HG03064 (cell line): Measurements from ENCODE around the gene TRPT1.

Source experiments
- ATAC-seq: cut with Tn5 transposase; IDR thresholded peaks from one replicate; pipeline ENCODE4 v1.9.1; 2021; ENCODE audit warnings: low read depth; ENCODE audit not compliant: unreplicated experiment

The TRPT1 gene

DNA sequence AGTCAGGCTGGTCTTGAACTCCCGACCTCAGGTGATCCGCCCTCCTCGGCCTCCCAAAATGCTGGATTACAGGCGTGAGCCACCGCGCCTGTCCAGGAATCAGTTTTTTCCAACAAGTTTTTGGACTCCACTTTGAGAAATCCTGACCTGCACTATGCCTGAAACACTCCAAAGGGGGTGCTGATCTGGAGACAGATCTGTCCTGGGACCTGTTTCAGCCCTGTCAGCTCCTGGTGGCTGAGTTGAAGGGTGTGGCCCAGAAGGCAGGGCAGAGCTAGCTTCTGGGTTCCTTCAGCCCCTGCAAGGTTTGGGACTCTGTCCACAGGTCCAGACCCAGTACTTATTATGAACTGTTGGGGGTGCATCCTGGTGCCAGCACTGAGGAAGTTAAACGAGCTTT is 5.6 kb upstream of the TRPT1 start:
- no peak for ATAC-seq

GRCh38 chr11:64230985-64231365 is 5.0 kb upstream of the TRPT1 start:
- ATAC-seq = no peak

DNA sequence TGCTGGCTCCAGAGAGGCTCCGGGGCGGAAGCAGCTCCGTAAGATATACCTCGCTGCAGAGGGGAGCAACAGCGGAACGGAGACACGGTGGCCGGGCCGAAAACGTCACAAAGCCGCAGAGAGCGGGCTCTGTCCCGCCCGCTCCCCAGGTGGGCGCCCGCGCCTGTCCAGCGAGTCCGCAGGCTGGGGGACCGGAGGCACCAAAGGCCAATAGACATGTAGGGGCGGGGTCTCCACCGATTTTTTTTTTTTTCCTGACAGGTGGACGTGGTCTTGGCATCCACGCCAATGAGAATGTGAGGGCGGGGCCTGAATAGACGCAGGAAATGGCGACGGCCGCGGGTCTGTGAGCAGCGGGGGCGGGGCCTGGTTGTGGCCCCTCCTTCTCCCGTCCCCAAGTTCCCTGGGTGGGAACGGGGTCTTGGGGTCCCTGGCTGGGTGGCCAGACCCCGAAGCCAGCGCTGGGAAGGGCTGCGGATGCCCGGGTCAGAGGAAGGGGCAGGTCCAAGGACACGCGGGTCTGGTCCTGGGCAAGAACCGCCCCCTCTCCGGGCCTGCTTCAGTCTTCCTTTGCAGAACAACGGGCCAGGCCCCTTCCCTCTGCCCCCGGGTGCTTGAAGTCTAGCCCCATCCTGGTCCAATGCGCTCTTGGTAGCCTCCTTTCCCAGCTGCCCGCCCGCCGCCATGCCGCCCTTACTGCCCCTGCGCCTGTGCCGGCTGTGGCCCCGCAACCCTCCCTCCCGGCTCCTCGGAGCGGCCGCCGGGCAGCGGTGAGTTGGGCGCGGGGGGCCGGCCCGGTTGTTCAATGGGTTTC is 4.4 kb upstream of the TRPT1 start, which contains the start of gene DNAJC4:
Gene DNAJC4 (plus strand): TSS at position 378 of the 814 bp plus-strand sequence. CDS start 307 bp downstream, at position 685.
- ATAC-seq = no peak

DNA sequence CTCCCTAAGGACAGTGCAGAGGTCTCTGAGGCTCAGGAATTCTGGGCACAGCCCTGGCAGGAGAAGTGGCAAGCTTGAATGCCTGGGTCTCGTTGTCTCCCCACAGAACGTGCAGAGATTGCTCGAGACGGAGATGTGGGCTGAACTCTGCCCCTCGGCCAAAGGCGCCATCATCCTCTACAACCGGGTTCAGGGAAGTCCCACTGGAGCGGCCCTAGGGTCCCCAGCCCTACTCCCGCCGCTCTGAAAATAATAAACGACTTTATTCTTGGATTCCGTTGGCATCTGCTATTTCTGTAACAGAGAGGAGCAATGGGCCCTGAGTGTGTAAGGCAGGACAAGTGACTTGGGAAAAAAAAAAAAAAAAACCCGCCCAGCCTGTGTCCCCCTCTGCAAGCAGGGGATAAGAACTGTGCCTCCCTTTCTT is 3.8 kb upstream of the TRPT1 start:
- no peak for ATAC-seq

- ATAC-seq = no peak
Measured at GRCh38 chr11:64229090-64229743, 3.2 kb upstream of the TRPT1 start.

DNA sequence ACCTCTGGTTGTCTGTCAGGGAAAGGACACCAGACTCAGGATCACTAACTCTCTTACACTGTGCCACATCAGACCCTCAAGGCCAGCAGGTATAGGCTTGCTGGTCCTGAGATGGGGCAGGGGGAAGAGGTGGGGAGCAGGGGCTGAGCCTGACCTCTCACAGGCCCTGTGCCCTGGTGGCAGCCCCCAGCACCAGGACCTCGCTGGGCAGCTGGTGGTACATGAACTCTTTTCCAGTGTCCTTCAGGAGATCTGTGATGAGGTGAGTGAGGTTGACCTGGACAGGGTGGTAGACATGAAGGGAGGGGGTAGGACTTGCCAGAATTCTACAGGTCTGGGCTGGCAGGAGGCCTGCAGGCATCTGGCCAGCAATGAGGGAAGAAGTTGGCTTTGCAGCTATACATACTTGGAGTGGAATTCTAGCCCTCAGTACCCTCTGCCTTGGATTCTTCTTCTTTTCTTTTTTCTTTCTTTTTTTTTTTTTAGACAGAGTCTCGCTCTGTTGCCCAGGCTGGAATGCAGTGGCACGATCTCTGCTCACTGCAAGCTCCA is 1.5 kb upstream of the TRPT1 start:
- ATAC-seq = no peak

DNA sequence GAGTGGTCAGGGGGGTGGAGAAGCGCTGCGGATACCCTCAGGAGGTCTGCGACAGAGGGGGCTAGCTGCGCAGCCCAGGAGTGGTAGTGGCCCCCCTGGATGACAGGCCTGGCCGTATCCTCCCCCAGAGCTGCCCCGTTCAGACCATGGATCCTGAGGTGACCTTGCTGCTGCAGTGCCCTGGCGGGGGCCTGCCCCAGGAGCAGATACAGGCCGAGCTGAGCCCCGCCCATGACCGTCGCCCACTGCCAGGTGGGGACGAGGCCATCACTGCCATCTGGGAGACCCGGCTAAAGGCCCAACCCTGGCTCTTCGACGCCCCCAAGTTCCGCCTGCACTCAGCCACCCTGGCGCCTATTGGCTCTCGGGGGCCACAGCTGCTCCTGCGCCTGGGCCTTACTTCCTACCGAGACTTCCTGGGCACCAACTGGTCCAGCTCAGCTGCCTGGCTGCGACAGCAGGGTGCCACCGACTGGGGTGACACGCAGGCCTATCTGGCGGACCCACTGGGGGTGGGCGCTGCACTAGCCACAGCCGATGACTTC is 593 bp upstream of the TRPT1 start:
- no peak for ATAC-seq

DNA sequence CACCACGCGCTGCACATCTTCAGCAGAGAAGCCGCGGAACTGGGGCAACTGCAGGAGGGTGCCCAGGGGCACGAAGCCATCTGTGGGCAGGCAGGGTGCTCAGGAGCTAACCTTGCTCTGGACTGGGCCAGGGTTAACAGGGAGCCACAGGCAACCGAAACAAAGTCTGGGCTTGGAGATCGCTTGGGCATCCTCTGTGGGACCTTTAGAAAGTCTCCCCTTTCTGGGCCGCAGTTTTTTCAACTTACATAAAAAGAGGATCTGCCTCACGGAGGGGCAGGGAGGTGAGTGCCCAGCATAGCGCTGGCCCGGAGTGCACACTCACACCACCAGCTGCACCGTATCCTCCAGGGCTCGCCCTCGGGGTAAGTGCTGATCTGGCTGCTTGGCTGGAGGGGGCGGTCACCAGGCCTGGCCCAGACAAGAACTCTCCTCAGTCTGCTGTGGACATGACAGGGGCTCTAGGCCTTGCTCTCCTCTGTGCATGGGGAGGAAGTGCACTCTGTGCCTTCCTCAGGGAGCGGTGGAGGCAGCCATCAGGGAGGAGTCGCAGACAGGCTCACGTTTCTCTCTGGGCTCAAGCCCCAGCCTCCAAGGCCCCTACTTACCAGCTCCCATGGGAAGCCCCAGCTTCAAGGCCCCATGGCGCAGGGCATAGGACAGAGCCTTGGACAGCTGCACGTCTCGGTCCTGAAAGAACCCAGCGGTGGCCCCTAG is 937 bp downstream of the TRPT1 start:
- ATAC-seq = no peak

GRCh38 chr11:64224151-64224890 is 1.7 kb downstream of the TRPT1 start:
- no peak for ATAC-seq

DNA sequence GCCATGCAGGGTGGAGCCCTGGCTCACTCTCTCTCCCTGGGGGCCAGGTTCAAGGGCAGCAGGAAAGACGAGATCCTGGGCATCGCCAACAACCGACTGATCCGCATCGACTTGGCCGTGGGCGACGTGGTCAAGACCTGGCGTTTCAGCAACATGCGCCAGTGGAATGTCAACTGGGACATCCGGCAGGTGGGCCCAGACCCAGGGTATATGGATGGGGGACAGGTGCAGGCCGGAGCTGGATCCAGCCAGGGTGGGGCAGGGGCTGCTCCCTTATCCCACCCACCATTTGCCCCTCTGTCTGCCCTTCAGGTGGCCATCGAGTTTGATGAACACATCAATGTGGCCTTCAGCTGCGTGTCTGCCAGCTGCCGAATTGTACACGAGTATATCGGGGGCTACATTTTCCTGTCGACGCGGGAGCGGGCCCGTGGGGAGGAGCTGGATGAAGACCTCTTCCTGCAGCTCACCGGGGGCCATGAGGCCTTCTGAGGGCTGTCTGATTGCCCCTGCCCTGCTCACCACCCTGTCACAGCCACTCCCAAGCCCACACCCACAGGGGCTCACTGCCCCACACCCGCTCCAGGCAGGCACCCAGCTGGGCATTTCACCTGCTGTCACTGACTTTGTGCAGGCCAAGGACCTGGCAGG is 2.9 kb downstream of the TRPT1 start:
- no peak for ATAC-seq

DNA sequence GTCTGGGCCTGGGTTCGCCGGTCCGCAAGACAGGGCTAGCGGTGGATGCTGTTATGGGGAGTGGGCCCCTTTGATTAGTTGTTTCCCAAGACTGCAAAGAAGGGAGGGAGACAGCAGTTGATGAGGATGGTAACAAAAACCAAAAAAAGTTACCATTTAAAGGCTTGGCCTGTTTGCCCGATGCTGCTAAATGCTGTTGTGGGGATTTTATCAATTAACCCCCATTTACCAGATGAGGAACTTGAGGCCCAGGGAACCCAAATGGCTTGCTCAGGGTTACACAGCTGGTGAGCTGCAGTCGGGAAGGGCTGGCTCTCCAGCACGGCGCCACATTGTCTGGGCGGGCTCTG is 3.4 kb downstream of the TRPT1 start:
- no peak for ATAC-seq

DNA sequence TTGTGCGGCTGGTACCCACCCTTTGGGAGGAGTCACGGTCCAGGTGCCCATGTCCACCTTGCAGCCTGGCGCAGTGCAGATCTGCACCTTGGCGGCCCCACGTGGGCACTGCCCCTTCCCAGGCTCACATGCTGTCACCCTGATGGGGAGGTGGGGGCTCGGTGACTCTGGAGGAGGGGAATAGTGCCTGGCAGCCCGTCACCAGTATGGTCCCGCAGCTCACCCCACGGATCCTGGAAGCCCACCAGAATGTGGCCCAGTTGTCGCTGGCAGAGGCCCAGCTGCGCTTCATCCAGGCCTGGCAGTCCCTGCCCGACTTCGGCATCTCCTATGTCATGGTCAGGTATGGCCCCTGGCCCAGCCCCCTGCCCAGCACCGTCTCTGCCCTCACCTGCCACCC is 5.2 kb downstream of the TRPT1 start:
- no peak for ATAC-seq

DNA sequence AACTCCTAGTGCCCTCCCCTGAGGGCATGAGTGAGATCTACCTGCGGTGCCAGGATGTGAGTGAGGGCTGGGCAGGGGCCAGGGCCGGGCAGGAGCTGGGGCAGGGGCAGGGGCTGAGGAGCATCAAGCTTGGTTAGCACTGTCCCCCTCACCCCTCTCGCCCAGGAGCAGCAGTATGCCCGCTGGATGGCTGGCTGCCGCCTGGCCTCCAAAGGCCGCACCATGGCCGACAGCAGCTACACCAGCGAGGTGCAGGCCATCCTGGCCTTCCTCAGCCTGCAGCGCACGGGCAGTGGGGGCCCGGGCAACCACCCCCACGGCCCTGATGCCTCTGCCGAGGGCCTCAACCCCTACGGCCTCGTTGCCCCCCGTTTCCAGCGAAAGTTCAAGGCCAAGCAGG is 5.7 kb downstream of the TRPT1 start:
- ATAC-seq = no peak

GRCh38 chr11:64219755-64220154 is 6.2 kb downstream of the TRPT1 start:
- ATAC-seq = no peak

DNA sequence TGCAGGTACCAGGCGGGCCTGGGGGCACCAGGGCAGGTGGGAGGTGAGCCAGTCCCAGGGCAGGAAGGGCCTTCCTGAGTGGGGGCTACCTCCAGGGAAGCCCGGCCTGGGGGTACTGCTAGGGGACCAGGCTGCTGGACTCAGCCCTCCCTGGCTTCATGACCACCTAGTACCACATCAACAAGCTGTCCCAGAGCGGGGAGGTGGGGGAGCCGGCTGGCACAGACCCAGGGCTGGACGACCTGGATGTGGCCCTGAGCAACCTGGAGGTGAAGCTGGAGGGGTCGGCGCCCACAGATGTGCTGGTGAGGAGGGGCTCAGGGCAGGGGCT is 6.7 kb downstream of the TRPT1 start:
- no peak for ATAC-seq

DNA sequence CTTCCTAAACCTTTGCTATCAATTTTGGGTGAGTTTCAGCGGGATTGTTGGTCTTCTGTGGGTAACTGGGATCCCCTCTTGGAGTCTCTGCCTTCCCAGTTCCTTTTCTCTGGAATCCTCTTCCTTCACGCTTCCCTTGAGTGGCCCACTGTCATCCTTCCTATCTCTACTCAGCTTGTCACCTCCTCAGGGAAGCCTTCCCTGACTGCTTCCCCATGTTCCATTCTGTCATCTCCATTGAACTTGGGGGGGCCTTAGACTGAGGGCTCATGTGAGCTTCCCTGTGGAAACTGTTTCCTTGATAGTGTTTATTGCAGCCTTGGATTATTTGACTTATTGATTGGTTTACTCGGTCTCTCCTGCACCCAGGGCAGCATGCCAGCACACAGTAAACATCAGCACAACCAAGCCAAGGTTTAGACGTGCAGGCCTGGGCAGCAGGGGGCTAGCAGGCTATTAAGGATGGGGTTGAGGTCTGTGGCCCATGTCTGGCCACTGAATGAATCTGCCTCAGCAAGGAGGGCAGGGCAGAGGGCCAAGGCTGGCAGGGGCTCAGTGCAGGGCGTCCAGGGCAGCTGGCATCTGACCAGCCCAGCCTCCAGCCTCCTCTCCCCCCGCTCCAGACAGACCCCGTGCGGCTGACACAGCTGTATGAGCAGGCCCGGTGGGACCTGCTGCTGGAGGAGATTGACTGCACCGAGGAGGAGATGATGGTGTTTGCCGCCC is 7.2 kb downstream of the TRPT1 start:
- no peak for ATAC-seq

GRCh38 chr11:64216879-64217278 is 9.1 kb downstream of the TRPT1 start:
- no peak for ATAC-seq

DNA sequence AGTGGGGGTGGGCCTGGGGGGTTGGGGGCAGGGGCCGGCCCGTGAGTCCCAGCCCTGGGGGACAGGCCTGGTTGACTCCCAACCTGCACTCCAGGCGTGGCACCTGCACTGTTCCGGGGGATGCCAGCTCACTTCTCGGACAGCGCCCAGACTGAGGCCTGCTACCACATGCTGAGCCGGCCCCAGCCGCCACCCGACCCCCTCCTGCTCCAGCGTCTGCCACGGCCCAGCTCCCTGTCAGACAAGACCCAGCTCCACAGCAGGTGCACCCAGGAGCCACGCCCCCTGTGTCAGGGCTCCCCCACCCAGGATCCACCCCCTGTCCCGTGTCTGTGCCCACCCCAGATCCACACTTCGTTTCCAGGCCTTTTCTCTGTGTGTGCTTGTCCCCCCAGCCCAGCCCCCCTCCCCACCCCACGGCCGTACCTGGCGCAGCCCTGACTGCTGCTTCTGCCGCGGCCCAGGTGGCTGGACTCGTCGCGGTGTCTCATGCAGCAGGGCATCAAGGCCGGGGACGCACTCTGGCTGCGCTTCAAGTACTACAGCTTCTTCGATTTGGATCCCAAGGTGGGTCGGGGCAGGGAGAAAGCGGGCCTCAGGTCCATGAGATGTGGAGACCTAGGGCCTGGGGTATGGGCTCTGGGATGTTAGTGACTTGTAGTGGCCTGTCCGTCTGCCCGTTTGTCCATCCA is 14.7 kb downstream of the TRPT1 start:
- ATAC-seq = no peak
